PC-3 (cell line): ENCODE results near the gene NUP210L. TPM values are rescaled to one million over a fixed set of nuclear protein-coding genes. Genes with fewer than 3 reads are reported as not detected.

Experiments used
- ATAC-seq: fragments of 200-7000 bp; cut with Tn5 transposase; 2 replicates; pipeline ENCODE4 v1.9.1; 2020; ENCODE audit warnings: mild to moderate bottlenecking, moderate library complexity
- BruUV-seq: library from RNA; stranded (reverse); fragments of 400-500 nt; replicated peaks from 2 replicates; lab custom pipeline; 2021; lab: Mats Ljungman, UMichigan
- CTCF ChIA-PET: fragments of 300-600 bp; sonication (Branson Sonifier 250); formaldehyde crosslinking; loops from one replicate; lab custom pipeline; 2022; ENCODE audit warnings: antibody characterized with exemption; lab: Charles Lee
- POLR2A ChIA-PET: fragments of 300-600 bp; sonication (Branson Sonifier 250); formaldehyde crosslinking; loops from one replicate; lab custom pipeline; 2022; ENCODE audit warnings: antibody characterized with exemption; ENCODE audit not compliant: unreplicated experiment; lab: Charles Lee
- DNase-seq: peaks from one replicate; pipeline ENCODE4 v3.0.0-alpha.2; 2015
- H2AFZ ChIP-seq: fragments of 300-600 bp; sonication (generic); 2 replicates; pipeline ENCODE4 v1.6.0; 2016; ENCODE audit warnings: antibody characterized with exemption, low read length
- H3F3A ChIP-seq: fragments of 300-600 bp; sonication (generic); one replicate; pipeline ENCODE4 v1.6.0; 2017; ENCODE audit warnings: antibody characterized with exemption, low read length, control low read depth, mild to moderate bottlenecking; ENCODE audit not compliant: unreplicated experiment
- H3K27ac ChIP-seq: fragments of 300-600 bp; sonication (generic); 2 replicates; pipeline ENCODE4 v1.5.1; 2016; ENCODE audit warnings: mild to moderate bottlenecking, low read length
- H3K27me3 ChIP-seq: fragments of 300-600 bp; sonication (generic); 2 replicates; pipeline ENCODE4 v1.6.1; 2016; ENCODE audit warnings: low read length, mixed read lengths
- H3K36me3 ChIP-seq: fragments of 300-600 bp; sonication (generic); 2 replicates; pipeline ENCODE4 v1.6.1; 2016; ENCODE audit warnings: low read depth, mixed run types, low read length, mixed read lengths
- H3K4me1 ChIP-seq: fragments of 300-600 bp; sonication (generic); 2 replicates; pipeline ENCODE4 v1.5.1; 2016; ENCODE audit warnings: low read length; ENCODE audit not compliant: insufficient read depth
- H3K4me2 ChIP-seq: fragments of 300-600 bp; sonication (generic); 2 replicates; pipeline ENCODE4 v1.6.0; 2016; ENCODE audit warnings: low read length
- H3K4me3 ChIP-seq: fragments of 300-600 bp; sonication (generic); 2 replicates; pipeline ENCODE4 v1.5.1; 2016; ENCODE audit warnings: mild to moderate bottlenecking, low read length, mixed read lengths
- H3K79me2 ChIP-seq: fragments of 300-600 bp; sonication (generic); 2 replicates; pipeline ENCODE4 v1.6.1; 2017; ENCODE audit warnings: low read length, mixed read lengths
- H3K9ac ChIP-seq: fragments of 300-600 bp; sonication (generic); 2 replicates; pipeline ENCODE4 v1.6.0; 2016; ENCODE audit warnings: mild to moderate bottlenecking, low read length
- H3K9me2 ChIP-seq: fragments of 300-600 bp; sonication (generic); replicated peaks from 2 replicates; pipeline ENCODE4 v1.6.1; 2016; ENCODE audit warnings: mixed run types, low read length, mixed read lengths
- H3K9me3 ChIP-seq: fragments of 300-600 bp; sonication (generic); 2 replicates; pipeline ENCODE4 v1.6.1; 2016; ENCODE audit warnings: low read length, mixed read lengths
- H4K20me1 ChIP-seq: fragments of 300-600 bp; sonication (generic); 2 replicates; pipeline ENCODE4 v1.6.1; 2016; ENCODE audit warnings: low read length, mixed read lengths
- CTCF ChIP-seq: fragments of 300-600 bp; sonication (generic); conservative IDR thresholded peaks from 2 replicates; pipeline ENCODE4 v1.5.1; 2017; ENCODE audit warnings: antibody characterized with exemption, low read depth, mild to moderate bottlenecking, low read length
- EZH2 ChIP-seq: fragments of 300-600 bp; sonication (generic); IDR thresholded peaks from one replicate; pipeline ENCODE4 v1.6.1; 2017; ENCODE audit warnings: antibody characterized with exemption, mild to moderate bottlenecking, low read length; ENCODE audit not compliant: unreplicated experiment
- EZH2phosphoT487 ChIP-seq: fragments of 300-600 bp; sonication (generic); IDR thresholded peaks from 2 replicates; pipeline ENCODE4 v1.6.1; 2018; ENCODE audit warnings: mild to moderate bottlenecking, antibody characterized with exemption, low read length, borderline replicate concordance
- intact Hi-C: fragments of 100-400 bp; cut with micrococcal nuclease; formaldehyde crosslinking; loops from 2 replicates; pipeline ENCODE4 v1.9.0; 2023
- total RNA-seq: library from RNA; depleted of rRNA; stranded (reverse); fragments of >200 nt; gene quantifications from 2 replicates; pipeline ENCODE4 v1.2.3, GENCODE V29; 2014

The NUP210L gene
- total RNA-seq, 1 experiment from 2014 or later = 0.04 TPM

- intact Hi-C loops = no loop called here
- peaks cover 50% of the 10 kb centered on the region for H3K36me3 ChIP-seq
- ChIA-PET CTCF (interaction anchor here (0.6 kb wide), 1 partner anchor 388 kb away, joined by 3 read pairs; the partner anchor contains the start of gene CHRNB2), POLR2A (no interaction called here)
- H3F3A ChIP-seq = no peaks in the 10 kb centered on the region
- H2AFZ ChIP-seq = no peak overlapping the region
- peaks cover 43% of the 10 kb centered on the region for H3K4me1 ChIP-seq
- peaks cover 86% of the 10 kb centered on the region for H3K79me2 ChIP-seq
- H3K27ac ChIP-seq = no peak overlapping the region
- no peaks in the 10 kb centered on the region for H3K27me3 ChIP-seq
- H3K9me2 ChIP-seq = no peaks in the 10 kb centered on the region
- no TSS peak for BruUV-seq
- H3K9ac ChIP-seq = no peak overlapping the region
- peaks cover 75% of the 10 kb centered on the region for H4K20me1 ChIP-seq
- no peak overlapping the region for H3K4me3 ChIP-seq
- H3K4me2 ChIP-seq = peak overlapping the region; percentile 68
- no peak for ATAC-seq
- TF ChIP-seq CTCF = no peak
- no peak for TF ChIP-seq EZH2
- no peak for TF ChIP-seq EZH2phosphoT487
- no peak for DNase-seq
- H3K9me3 ChIP-seq = no peaks in the 10 kb centered on the region
These were observed 24.3 kb upstream of the NUP210L start for GRCh38 chr1:154178911-154179811.

- Histone ChIP-seq H3K27ac (no peak overlapping the region), H3K36me3 (peaks cover 52% of the 10 kb centered on the region), H3F3A (no peaks in the 10 kb centered on the region), H4K20me1 (peaks cover 75% of the 10 kb centered on the region), H3K9ac (no peak overlapping the region), H3K4me1 (peaks cover 37% of the 10 kb centered on the region), H3K4me3 (no peak overlapping the region), H3K9me2 (no peaks in the 10 kb centered on the region), H3K27me3 (no peaks in the 10 kb centered on the region), H3K9me3 (no peaks in the 10 kb centered on the region), H3K4me2 (peak overlapping the region; percentile 68; the same call in 1 of the 2 replicates), H3K79me2 (peaks cover 88% of the 10 kb centered on the region), H2AFZ (no peak overlapping the region)
- intact Hi-C loops = no loop called here
- DNase-seq = no peak
- no peak for ATAC-seq
- POLR2A ChIA-PET = interaction anchor here (0.6 kb wide), 1 partner anchor 758 kb away, joined by 4 read pairs; the partner anchor contains the start of gene PMVK
- no TSS peak for BruUV-seq
- CTCF ChIA-PET = no interaction called here
- TF ChIP-seq CTCF = no peak
These were observed 23.1 kb upstream of the NUP210L start for GRCh38 chr1:154178013-154178412.

GRCh38 chr1:154176337-154176736 lies 21.5 kb upstream of the NUP210L start:
- Histone ChIP-seq H3F3A (no peaks in the 10 kb centered on the region), H3K9ac (no peak overlapping the region), H3K9me2 (no peaks in the 10 kb centered on the region), H3K4me2 (no peak overlapping the region), H3K9me3 (no peaks in the 10 kb centered on the region), H4K20me1 (peaks cover 67% of the 10 kb centered on the region), H3K79me2 (peaks cover 78% of the 10 kb centered on the region), H3K27ac (no peak overlapping the region), H3K36me3 (peaks cover 69% of the 10 kb centered on the region), H3K4me3 (no peak overlapping the region), H2AFZ (no peak overlapping the region), H3K27me3 (no peaks in the 10 kb centered on the region), H3K4me1 (peaks cover 36% of the 10 kb centered on the region)
- CTCF ChIA-PET = interaction anchor here (0.6 kb wide), 1 partner anchor 549 kb away, joined by 8 read pairs; no protein-coding TSS in a partner anchor
- 0 out of 2 replicates have a peak, but pooled peaks have one; percentile 33 for ATAC-seq
- intact Hi-C loops = no loop called here
- no peak for TF ChIP-seq EZH2
- no peak for TF ChIP-seq EZH2phosphoT487
- no peak for TF ChIP-seq CTCF
- DNase-seq = peak; percentile 40
- no TSS peak for BruUV-seq
- POLR2A ChIA-PET = no interaction called here
